ENCODE measurements around the gene MATR3.

The MATR3 gene, protein sequence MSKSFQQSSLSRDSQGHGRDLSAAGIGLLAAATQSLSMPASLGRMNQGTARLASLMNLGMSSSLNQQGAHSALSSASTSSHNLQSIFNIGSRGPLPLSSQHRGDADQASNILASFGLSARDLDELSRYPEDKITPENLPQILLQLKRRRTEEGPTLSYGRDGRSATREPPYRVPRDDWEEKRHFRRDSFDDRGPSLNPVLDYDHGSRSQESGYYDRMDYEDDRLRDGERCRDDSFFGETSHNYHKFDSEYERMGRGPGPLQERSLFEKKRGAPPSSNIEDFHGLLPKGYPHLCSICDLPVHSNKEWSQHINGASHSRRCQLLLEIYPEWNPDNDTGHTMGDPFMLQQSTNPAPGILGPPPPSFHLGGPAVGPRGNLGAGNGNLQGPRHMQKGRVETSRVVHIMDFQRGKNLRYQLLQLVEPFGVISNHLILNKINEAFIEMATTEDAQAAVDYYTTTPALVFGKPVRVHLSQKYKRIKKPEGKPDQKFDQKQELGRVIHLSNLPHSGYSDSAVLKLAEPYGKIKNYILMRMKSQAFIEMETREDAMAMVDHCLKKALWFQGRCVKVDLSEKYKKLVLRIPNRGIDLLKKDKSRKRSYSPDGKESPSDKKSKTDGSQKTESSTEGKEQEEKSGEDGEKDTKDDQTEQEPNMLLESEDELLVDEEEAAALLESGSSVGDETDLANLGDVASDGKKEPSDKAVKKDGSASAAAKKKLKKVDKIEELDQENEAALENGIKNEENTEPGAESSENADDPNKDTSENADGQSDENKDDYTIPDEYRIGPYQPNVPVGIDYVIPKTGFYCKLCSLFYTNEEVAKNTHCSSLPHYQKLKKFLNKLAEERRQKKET

DNA sequence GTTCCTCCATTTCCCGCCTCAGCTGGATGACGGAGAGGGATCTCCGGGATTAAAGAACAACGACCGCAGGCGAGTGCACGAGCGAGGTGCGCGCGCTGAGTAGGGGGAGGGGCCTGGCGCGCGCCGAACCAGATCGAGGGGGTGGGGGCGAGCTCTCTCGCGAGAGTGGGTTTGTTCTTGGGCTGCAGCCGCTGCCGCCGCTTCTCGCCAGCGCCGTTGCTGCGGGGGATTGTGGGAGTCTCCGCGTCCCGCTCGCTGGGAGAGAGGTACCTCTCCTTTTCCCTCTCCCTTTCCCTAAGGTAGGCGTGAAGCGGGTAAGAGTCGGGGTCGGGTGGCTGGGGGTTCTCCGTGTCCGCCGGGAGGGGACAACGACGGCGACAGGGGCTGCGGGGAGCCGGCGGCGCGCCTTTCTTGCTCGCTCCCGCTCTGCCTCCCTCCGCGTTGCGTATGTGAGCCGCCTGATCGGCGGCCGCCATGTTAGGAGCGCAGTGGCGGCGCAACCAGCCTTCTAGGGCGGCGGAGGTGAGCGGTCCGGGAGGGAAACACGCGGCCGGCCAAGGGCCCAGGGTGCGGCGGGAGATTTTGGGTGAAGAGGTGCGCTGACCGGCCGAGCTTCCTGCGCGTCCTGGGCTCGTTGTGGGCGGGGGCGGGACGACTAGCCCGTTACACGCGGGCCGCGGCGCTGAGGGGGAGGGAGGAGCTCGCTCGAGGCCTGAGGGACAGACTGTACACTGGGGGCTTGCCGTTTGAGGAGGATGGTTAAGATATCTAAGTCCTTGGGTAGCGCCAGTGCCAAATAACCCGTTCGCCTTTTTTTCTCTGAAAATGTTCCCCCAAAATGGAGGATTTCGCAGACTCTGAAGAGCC is at the start of gene MATR3:
Gene MATR3 (plus strand): TSS at position 234 of the 867 bp plus-strand sequence. CDS start 13,676 bp downstream, outside the sequence.
- TF ChIP-seq, protein P1, sequence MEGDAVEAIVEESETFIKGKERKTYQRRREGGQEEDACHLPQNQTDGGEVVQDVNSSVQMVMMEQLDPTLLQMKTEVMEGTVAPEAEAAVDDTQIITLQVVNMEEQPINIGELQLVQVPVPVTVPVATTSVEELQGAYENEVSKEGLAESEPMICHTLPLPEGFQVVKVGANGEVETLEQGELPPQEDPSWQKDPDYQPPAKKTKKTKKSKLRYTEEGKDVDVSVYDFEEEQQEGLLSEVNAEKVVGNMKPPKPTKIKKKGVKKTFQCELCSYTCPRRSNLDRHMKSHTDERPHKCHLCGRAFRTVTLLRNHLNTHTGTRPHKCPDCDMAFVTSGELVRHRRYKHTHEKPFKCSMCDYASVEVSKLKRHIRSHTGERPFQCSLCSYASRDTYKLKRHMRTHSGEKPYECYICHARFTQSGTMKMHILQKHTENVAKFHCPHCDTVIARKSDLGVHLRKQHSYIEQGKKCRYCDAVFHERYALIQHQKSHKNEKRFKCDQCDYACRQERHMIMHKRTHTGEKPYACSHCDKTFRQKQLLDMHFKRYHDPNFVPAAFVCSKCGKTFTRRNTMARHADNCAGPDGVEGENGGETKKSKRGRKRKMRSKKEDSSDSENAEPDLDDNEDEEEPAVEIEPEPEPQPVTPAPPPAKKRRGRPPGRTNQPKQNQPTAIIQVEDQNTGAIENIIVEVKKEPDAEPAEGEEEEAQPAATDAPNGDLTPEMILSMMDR (IDR thresholded peaks at IDR 0.05; ENCODE audit: low read length, missing control alignments), result no peak
- peak within 1 kb of the TSS; percentile 90 for H3K4me3 ChIP-seq (replicated peaks; ENCODE audit: low read depth, low read length)
- DNase-seq (ENCODE audit: low read depth), result peak; percentile 97

DNA sequence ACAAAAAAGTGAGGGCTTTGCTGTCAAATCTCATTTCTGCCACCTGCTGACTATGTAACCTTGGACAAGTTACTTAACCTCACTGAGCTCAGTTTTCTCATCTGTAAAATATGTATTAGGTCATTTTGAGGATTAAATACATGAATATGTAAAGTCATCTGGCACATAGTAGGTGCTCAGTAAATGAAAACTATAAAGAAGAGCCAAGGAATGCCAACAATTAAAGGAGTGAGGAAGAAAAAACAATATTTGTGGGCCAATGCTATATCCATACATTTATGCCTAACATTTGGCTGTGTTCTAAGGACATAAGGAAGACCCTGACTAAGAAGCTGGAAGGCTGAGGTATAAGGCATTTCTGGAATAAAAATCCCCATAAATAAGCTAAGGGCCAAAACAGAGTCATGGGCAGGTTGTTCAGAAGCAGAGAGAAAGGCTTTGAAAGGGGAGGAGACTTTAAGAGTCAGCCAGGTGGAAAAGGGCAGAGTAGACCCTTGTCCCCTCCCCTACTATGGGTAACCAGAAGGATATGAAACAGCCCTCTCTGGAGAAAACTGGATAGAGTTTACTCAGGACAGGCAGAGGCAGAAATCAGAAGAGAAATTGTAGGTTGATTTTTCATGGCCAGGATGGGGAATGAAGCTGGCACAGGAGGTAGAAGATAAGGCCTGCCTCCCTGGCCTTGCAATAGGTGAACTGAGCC is 47.8 kb upstream of the MATR3 start:
- TF ChIP-seq, protein P1 (IDR thresholded peaks at IDR 0.05; ENCODE audit: low read length, missing control alignments), result no peak
- DNase-seq (ENCODE audit: low read depth), result no peak
- no peak overlapping the region for H3K4me3 ChIP-seq (replicated peaks; ENCODE audit: low read depth, low read length)

DNA sequence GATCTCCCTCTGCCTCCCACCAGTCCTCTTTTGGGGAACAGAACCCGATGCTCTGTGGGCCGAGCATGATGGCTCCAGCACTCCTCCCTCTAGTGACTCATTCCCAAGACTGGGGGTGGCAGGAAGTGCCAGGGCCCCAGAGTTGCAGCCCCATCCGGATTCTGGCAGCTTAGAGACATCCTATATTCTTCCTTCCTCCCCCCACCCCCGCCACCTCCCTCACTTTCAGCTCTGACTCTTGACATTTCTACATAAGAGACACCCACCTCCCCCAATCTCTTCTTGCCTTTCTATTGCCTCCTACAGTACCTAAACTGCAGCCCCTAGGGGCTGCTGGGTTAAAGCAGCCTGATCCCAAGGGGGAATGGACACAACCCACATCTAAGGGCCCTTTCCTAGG is 47.1 kb upstream of the MATR3 start:
- DNase-seq (ENCODE audit: low read depth), result peak; percentile 57
- H3K4me3 ChIP-seq (replicated peaks; ENCODE audit: low read depth, low read length), result no peak overlapping the region
- TF ChIP-seq, protein P1 (IDR thresholded peaks at IDR 0.05; ENCODE audit: low read length, missing control alignments), result peak; percentile 5

DNA sequence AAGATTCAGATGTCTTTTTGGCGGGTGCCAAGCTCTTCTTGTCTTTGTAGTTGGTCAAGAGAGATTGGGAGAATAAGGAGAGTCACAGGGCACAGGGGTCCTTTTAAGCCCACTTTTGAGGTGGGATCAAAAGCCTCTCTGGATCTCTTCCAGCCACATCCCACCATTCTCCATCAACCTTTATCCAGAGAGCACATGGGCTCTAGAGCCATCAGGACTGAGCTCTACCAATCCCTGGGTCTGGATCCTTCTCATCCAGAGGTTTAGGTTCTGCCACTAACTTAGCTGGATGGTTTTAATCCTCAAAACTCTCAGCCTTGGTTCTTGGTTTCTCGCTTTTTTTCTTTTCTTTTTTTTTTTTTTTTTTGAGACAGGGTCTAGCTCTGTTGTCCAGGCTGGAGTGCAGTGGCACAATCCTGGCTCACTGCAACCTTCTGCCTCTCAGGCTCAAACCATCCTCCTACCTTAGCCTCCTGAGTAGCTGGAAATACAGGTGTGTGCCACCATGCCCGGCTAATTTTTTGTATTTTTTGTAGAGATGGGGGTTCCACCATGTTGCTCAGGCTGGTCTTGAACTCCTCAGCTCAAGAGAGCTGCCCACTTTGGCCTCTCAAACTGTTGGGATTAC is 44.6 kb upstream of the MATR3 start:
- no peak for DNase-seq (ENCODE audit: low read depth)
- TF ChIP-seq, protein P1 (IDR thresholded peaks at IDR 0.05; ENCODE audit: low read length, missing control alignments), result no peak

DNA sequence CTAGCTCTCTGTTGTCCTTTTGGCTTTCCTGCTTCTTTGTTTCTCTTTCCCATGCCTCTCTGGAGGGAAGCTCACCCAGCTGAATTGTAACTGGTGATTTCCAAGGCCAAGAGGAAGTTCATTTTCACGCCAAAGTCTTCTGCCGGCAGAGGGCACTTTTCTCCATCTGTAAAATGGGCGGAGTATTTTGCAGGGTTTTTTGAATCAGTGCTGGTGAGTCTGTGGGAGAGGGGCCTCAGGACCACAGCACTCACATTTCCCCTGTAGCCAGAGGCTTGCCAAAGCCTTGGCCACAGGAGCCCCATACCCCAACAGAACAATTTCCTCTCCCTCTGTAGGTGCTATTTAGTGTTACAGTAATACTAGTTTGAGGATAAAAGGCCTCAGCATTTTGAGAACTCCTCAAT is 42.3 kb upstream of the MATR3 start:
- DNase-seq (ENCODE audit: low read depth), result no peak
- no peak overlapping the region for H3K4me3 ChIP-seq (replicated peaks; ENCODE audit: low read depth, low read length)
- TF ChIP-seq, protein P1 (IDR thresholded peaks at IDR 0.05; ENCODE audit: low read length, missing control alignments), result peak; percentile 18

More for the DNA sequence above, 44.6 kb upstream of the MATR3 start:
- H3K4me3 ChIP-seq (replicated peaks; ENCODE audit: low read depth, low read length), result no peak overlapping the region

All from fibroblast of pulmonary artery (primary cell).